A673 (cell line): ENCODE data around the gene BIVM. TPM values are rescaled to one million over a fixed set of nuclear protein-coding genes. Genes with fewer than 3 reads are reported as not detected.

Experiments used
- BruUV-seq: library from RNA; stranded (reverse); fragments of 400-500 nt; replicated peaks from 2 replicates; lab custom pipeline; 2021; lab: Mats Ljungman, UMichigan
- CTCF ChIA-PET: fragments of 300-600 bp; sonication (Branson Sonifier 250); formaldehyde crosslinking; loops from one replicate; lab custom pipeline; 2022; ENCODE audit warnings: antibody characterized with exemption; lab: Charles Lee
- POLR2A ChIA-PET: fragments of 300-600 bp; sonication (Branson Sonifier 250); formaldehyde crosslinking; loops from one replicate; lab custom pipeline; 2022; ENCODE audit warnings: antibody characterized with exemption; ENCODE audit not compliant: low non-redundant PET; lab: Charles Lee
- DNase-seq: peaks from one replicate; pipeline ENCODE4 v3.0.0-alpha.2; 2015; ENCODE audit warnings: low spot score
- H3K27ac ChIP-seq: fragments of 200-600 bp; sonication (generic); 2 replicates; pipeline ENCODE4 v1.5.1; 2016; ENCODE audit warnings: mixed run types, low read depth, mild to moderate bottlenecking, mixed read lengths, antibody characterized with exemption, low read length; ENCODE audit not compliant: poor library complexity, severe bottlenecking
- H3K27me3 ChIP-seq: fragments of 200-600 bp; sonication (generic); replicated peaks from 2 replicates; pipeline ENCODE4 v1.6.1; 2017; ENCODE audit warnings: mixed run types, low read depth, mild to moderate bottlenecking, mixed read lengths, antibody characterized with exemption, low read length; ENCODE audit not compliant: insufficient read depth, poor library complexity
- H3K36me3 ChIP-seq: fragments of 200-600 bp; sonication (generic); 2 replicates; pipeline ENCODE4 v1.6.1; 2016; ENCODE audit warnings: mixed run types, mild to moderate bottlenecking, mixed read lengths, antibody characterized with exemption, low read length; ENCODE audit not compliant: insufficient read depth, poor library complexity, severe bottlenecking
- H3K4me1 ChIP-seq: fragments of 200-600 bp; sonication (generic); 2 replicates; pipeline ENCODE4 v1.6.1; 2017; ENCODE audit warnings: mixed run types, mild to moderate bottlenecking, mixed read lengths, antibody characterized with exemption, low read length; ENCODE audit not compliant: insufficient read depth, poor library complexity, severe bottlenecking
- H3K4me3 ChIP-seq: fragments of 200-600 bp; sonication (generic); 2 replicates; pipeline ENCODE4 v1.5.1; 2016; ENCODE audit warnings: low read depth, mixed run types, mild to moderate bottlenecking, mixed read lengths, low read length; ENCODE audit not compliant: poor library complexity, severe bottlenecking
- H3K9me3 ChIP-seq: fragments of 200-600 bp; sonication (generic); 2 replicates; pipeline ENCODE4 v1.6.1; 2016; ENCODE audit warnings: mixed run types, low read depth, mild to moderate bottlenecking, mixed read lengths, antibody characterized with exemption, low read length; ENCODE audit not compliant: poor library complexity, severe bottlenecking
- EZH2 ChIP-seq: fragments of 200-600 bp; sonication (generic); IDR thresholded peaks from 2 replicates; pipeline ENCODE4 v1.6.1; 2017; ENCODE audit warnings: borderline replicate concordance, low read depth, mild to moderate bottlenecking, mixed read lengths, antibody characterized with exemption, low read length; ENCODE audit not compliant: poor library complexity, severe bottlenecking
- intact Hi-C: fragments of 100-400 bp; cut with micrococcal nuclease; formaldehyde crosslinking; loops from one replicate; pipeline ENCODE4 v1.10.0; 2022; ENCODE audit not compliant: unreplicated experiment
- total RNA-seq: library from RNA; stranded (reverse); gene quantifications from 2 replicates; pipeline ENCODE4 v1.2.3, GENCODE V29; 2021
- TF ChIP-seq, protein P1 (sequence below): fragments of 300-800, 200-600 bp; sonication (generic); conservative IDR thresholded peaks from 2 replicates; pipeline ENCODE4 v1.5.1; 2017; ENCODE audit warnings: low read depth, mild to moderate bottlenecking, antibody characterized with exemption, low read length, moderate library complexity, mixed read lengths

The BIVM gene
- total RNA-seq, 1 experiment from 2014 or later = 19.5 TPM

- intact Hi-C loops = loop anchor here (1.0 to 5.0 kb wide), 5 partner anchors 47 to 254 kb away; partner anchors contain the start of genes BIVM and TEX30
- Histone ChIP-seq H3K4me1 (peaks cover 9% of the 10 kb centered on the region), H3K4me3 (peak overlapping the region; percentile 89), H3K27ac (peak overlapping the region; percentile 92), H3K36me3 (no peaks in the 10 kb centered on the region), H3K9me3 (no peaks in the 10 kb centered on the region), H3K27me3 (no peaks in the 10 kb centered on the region)
- TF ChIP-seq, protein P1, sequence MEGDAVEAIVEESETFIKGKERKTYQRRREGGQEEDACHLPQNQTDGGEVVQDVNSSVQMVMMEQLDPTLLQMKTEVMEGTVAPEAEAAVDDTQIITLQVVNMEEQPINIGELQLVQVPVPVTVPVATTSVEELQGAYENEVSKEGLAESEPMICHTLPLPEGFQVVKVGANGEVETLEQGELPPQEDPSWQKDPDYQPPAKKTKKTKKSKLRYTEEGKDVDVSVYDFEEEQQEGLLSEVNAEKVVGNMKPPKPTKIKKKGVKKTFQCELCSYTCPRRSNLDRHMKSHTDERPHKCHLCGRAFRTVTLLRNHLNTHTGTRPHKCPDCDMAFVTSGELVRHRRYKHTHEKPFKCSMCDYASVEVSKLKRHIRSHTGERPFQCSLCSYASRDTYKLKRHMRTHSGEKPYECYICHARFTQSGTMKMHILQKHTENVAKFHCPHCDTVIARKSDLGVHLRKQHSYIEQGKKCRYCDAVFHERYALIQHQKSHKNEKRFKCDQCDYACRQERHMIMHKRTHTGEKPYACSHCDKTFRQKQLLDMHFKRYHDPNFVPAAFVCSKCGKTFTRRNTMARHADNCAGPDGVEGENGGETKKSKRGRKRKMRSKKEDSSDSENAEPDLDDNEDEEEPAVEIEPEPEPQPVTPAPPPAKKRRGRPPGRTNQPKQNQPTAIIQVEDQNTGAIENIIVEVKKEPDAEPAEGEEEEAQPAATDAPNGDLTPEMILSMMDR = no peak
- POLR2A ChIA-PET = interaction anchor here (0.5 to 0.7 kb wide), 2 partner anchors 19 to 255 kb away, joined by 3 to 5 read pairs; no protein-coding TSS in a partner anchor
- BruUV-seq = no TSS peak
- peak; percentile 66 for DNase-seq
- CTCF ChIA-PET = interaction anchor here (1.1 to 1.3 kb wide), 2 partner anchors 47 to 122 kb away, joined by 3 to 6 read pairs; partner anchors contain the start of genes BIVM and POGLUT2
Measured at GRCh38 chr13:102846261-102847015, 47.5 kb downstream of the BIVM start.

GRCh38 chr13:102847272-102848234, 48.6 kb downstream of the BIVM start:
- peak; percentile 61 for DNase-seq
- H3K27me3 ChIP-seq = no peaks in the 10 kb centered on the region
- intact Hi-C loops = loop anchor here (1.0 to 5.0 kb wide), 5 partner anchors 75 to 267 kb away; partner anchors contain the start of gene TEX30
- peak overlapping the region; percentile 89 for H3K4me3 ChIP-seq
- H3K9me3 ChIP-seq = no peaks in the 10 kb centered on the region
- peak overlapping the region; percentile 92 for H3K27ac ChIP-seq
- no TSS peak for BruUV-seq
- no peaks in the 10 kb centered on the region for H3K36me3 ChIP-seq
- peaks cover 9% of the 10 kb centered on the region for H3K4me1 ChIP-seq
- POLR2A ChIA-PET = no interaction called here
- no peak for TF ChIP-seq EZH2
- TF ChIP-seq, protein P1 = peak; percentile 83
- CTCF ChIA-PET = interaction anchor here (0.8 to 1.0 kb wide), 2 partner anchors 122 to 255 kb away, joined by 3 read pairs; no protein-coding TSS in a partner anchor

DNA sequence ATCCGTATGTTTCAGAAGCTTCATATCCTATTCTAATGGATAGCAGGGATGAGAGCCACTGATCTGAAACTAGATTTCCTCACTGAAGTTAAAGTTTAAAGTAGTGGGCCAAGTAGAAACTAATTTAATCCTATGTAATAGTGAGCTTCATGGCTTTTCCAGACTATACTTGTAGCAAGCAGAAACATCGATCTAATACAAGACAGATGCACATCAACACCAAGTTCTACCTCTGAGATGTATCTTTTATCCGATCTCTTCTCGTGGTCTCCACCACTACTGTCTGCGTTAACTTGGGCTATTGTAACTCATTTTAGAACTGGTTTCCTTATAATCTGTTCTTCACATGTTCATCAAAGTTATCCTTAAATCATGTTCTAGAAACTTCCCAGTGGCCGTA, 50.0 kb downstream of the BIVM start:
- no peak for DNase-seq
- TF ChIP-seq, protein P1 = no peak
- TF ChIP-seq EZH2 = no peak
- POLR2A ChIA-PET = interaction anchor here (0.7 kb wide), 1 partner anchor 15 kb away, joined by 6 read pairs; no protein-coding TSS in a partner anchor
- CTCF ChIA-PET = no interaction called here
- Histone ChIP-seq H3K4me1 (peaks cover 9% of the 10 kb centered on the region), H3K4me3 (no peak overlapping the region), H3K36me3 (peaks cover 2% of the 10 kb centered on the region), H3K9me3 (no peaks in the 10 kb centered on the region), H3K27ac (no peak overlapping the region), H3K27me3 (no peaks in the 10 kb centered on the region)
- no TSS peak for BruUV-seq
- intact Hi-C loops = loop anchor here (1.0 to 5.0 kb wide), 2 partner anchors 197 to 269 kb away; no protein-coding TSS in a partner anchor
